B cell (primary cell): ENCODE data around the gene LRRC3. TPM values are rescaled to one million over a fixed set of nuclear protein-coding genes. Genes with fewer than 3 reads are reported as not detected.

Experiments used
- ATAC-seq: fragments of 200-7000 bp; cut with Tn5 transposase; one replicate; pipeline ENCODE4 v1.10.0; 2021; ENCODE audit warnings: low read depth, mild to moderate bottlenecking, moderate number of reproducible peaks, moderate library complexity
- CTCF ChIA-PET: fragments of 350-600 bp; sonication (Branson Sonifier 250); formaldehyde crosslinking; loops from one replicate; lab custom pipeline; 2021; ENCODE audit warnings: antibody characterized with exemption, inconsistent platforms; lab: Charles Lee
- POLR2A ChIA-PET: fragments of 350-600 bp; sonication (Branson Sonifier 250); formaldehyde crosslinking; loops from one replicate; lab custom pipeline; 2021; ENCODE audit warnings: antibody characterized with exemption; lab: Charles Lee
- DNase-seq: peaks from one replicate; pipeline ENCODE4 v3.0.0; 2013
- H2AFZ ChIP-seq: 2 replicates; pipeline ENCODE4 v1.6.1; 2012; ENCODE audit warnings: mild to moderate bottlenecking, low read depth, low read length; ENCODE audit not compliant: insufficient read depth, poor library complexity, severe bottlenecking
- H3K27ac ChIP-seq, 2 donors: 1 replicate in 1 of 2; 2 replicates in 1 of 2; pipeline ENCODE4 v1.5.1; 2012 to 2013; ENCODE audit warnings: low read length in 2 of 2, mild to moderate bottlenecking in 2 of 2, moderate library complexity in 1 of 2
- H3K27me3 ChIP-seq, 4 experiments: fragments of 200-600 bp in 1 of 4; sonication (generic) in 1 of 4; replicated peaks in 1 of 4; 1 replicate in 2 of 4; 2 replicates in 2 of 4; pipeline versions ENCODE4 v1.6.1 to v1.7.0; 2013 to 2016; ENCODE audit warnings: low read length in 3 of 4, mild to moderate bottlenecking in 2 of 4, mixed read lengths in 1 of 4, moderate library complexity in 1 of 4; ENCODE audit not compliant: insufficient read depth in 4 of 4, control insufficient read depth in 3 of 4; ENCODE audit errors: control extremely low read depth in 1 of 4
- H3K36me3 ChIP-seq, 2 experiments: replicated peaks in 1 of 2; 1 replicate in 1 of 2; 2 replicates in 1 of 2; pipeline versions ENCODE4 v1.6.1 to v1.7.1; 2013; ENCODE audit warnings: low read length in 1 of 2; ENCODE audit not compliant: insufficient read depth in 2 of 2, control insufficient read depth in 1 of 2; ENCODE audit errors: control extremely low read depth in 1 of 2, extremely low read depth in 1 of 2
- H3K4me1 ChIP-seq, 2 donors: fragments of 200-600 bp in 1 of 2; sonication (generic) in 1 of 2; 1 replicate in 1 of 2; 2 replicates in 1 of 2; pipeline versions ENCODE4 v1.5.1 to v1.6.1; 2013 to 2017; ENCODE audit warnings: low read length in 2 of 2; ENCODE audit not compliant: control insufficient read depth in 2 of 2, insufficient read depth in 2 of 2
- H3K4me2 ChIP-seq: replicated peaks from 2 replicates; pipeline ENCODE3; 2012; ENCODE audit warnings: mild to moderate bottlenecking, low read depth, low read length; ENCODE audit not compliant: poor library complexity, severe bottlenecking
- H3K4me3 ChIP-seq, 5 experiments: fragments of 200-600 bp in 1 of 5; sonication (generic) in 1 of 5; 1 replicate in 3 of 5; 2 replicates in 2 of 5; pipeline versions ENCODE4 v1.5.1 to v1.7.0; 2011 to 2016; ENCODE audit warnings: low read length in 4 of 5, mild to moderate bottlenecking in 4 of 5, low read depth in 2 of 5, control low read depth in 1 of 5, moderate library complexity in 1 of 5; ENCODE audit not compliant: insufficient read depth in 1 of 5; ENCODE audit errors: control extremely low read depth in 1 of 5, extremely low read depth in 1 of 5
- H3K79me2 ChIP-seq: fragments of 200-600 bp; sonication (generic); one replicate; pipeline ENCODE4 v1.6.0; 2016; ENCODE audit warnings: low read length; ENCODE audit not compliant: control insufficient read depth, insufficient read depth
- H3K9ac ChIP-seq: fragments of 200-600 bp; sonication (generic); 2 replicates; pipeline ENCODE4 v1.6.1; 2017; ENCODE audit warnings: mild to moderate bottlenecking, low read length, moderate library complexity
- H3K9me3 ChIP-seq, 3 donors: one replicate each; pipeline versions ENCODE4 v1.6.1 to v1.7.1; 2013; ENCODE audit warnings: low read length in 2 of 3; ENCODE audit not compliant: control insufficient read depth in 2 of 3, insufficient read depth in 1 of 3; ENCODE audit errors: control extremely low read depth in 1 of 3
- H4K20me1 ChIP-seq: 2 replicates; pipeline ENCODE4 v1.6.0; 2012; ENCODE audit warnings: mild to moderate bottlenecking, low read length; ENCODE audit not compliant: insufficient read depth, control insufficient read depth, poor library complexity, severe bottlenecking
- H3K27ac Mint-ChIP-seq: one replicate; pipeline ENCODE4 v1.8.0; 2021; ENCODE audit warnings: mixed read lengths
- H3K27me3 Mint-ChIP-seq: one replicate; pipeline ENCODE4 v1.8.0; 2021; ENCODE audit warnings: mixed read lengths
- H3K4me1 Mint-ChIP-seq: one replicate; pipeline ENCODE4 v1.8.0; 2021; ENCODE audit warnings: mixed read lengths
- H3K4me3 Mint-ChIP-seq: one replicate; pipeline ENCODE4 v1.8.0; 2021; ENCODE audit warnings: mixed read lengths
- H3K9me3 Mint-ChIP-seq: one replicate; pipeline ENCODE4 v1.8.0; 2022; ENCODE audit warnings: mixed read lengths; ENCODE audit not compliant: insufficient read depth
- CTCF ChIP-seq: fragments of 200-600 bp; IDR thresholded peaks from one replicate; pipeline ENCODE4 v1.8.0; 2022; ENCODE audit warnings: antibody characterized with exemption, mild to moderate bottlenecking
- EZH2 ChIP-seq: IDR thresholded peaks from 2 replicates; pipeline ENCODE4 v1.6.1; 2012; ENCODE audit warnings: borderline replicate concordance, low read depth, mild to moderate bottlenecking, moderate library complexity, low read length; ENCODE audit not compliant: insufficient read depth, poor library complexity, severe bottlenecking
- WGBS: methylation state at CpG from one replicate; pipeline ENCODE4 v1.1.5; 2013; ENCODE audit warnings: missing lambda C conversion rate; ENCODE audit not compliant: insufficient coverage; 5-methylcytosine and 5-hydroxymethylcytosine counted together
- intact Hi-C: fragments of 100-400 bp; cut with micrococcal nuclease; formaldehyde crosslinking; loops from one replicate; pipeline ENCODE4 v1.10.0; 2022
- polyA plus RNA-seq: library from polyadenylated mRNA; depleted of rRNA; stranded (reverse); fragments of >200 nt; gene quantifications from 2 replicates; pipeline ENCODE4 v1.2.3, GENCODE V29; 2012
- total RNA-seq, 2 donors: library from RNA; stranded (reverse); fragments of 120-200 nt in 1 of 2; gene quantifications; 1 replicate in 1 of 2; 2 replicates in 1 of 2; pipeline versions ENCODE4 v1.2.3 to v1.2.4, GENCODE V29; 2013 to 2022

Gene LRRC3
- total and polyA plus RNA-seq, 2 donors (not counting 1 experiment from before 2014, with no cell fraction given) = 0.46 to 3.3 TPM

DNA sequence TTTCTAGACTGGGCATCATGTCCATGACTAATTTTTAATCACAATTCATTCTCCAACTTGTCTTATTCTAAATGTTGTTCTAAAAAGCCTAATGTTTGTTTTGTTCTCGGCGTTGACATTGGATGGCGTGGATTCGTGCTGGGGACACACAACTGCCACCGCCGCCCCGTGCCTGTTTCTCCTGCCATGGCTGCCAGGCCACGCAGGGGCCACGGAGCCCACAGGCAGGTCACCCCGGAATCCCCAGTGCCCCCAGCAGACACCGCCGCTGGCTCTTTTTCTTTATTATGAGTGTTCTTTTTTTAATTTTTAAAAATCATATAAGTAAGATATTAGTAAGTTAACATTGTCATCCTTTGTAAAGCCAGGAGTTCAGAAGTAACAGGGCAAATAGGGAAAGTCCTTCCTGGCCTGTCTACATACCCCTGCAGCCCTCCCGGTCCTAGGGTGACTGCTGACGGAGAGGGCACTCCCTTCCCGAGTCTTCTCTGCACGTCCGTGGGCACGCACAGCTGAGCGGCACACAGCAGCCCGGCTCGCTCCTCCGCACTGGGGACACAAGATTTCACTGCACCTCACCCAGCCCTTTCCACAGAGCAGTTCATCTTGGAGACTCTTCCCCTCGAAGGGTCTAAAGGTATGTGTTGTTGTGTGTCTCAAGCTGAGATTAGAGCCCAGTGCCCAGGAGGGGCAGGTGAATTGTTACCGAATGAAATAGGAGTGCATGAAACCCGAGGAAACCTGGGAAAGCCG lies 52.5 kb downstream of the LRRC3 start:
- intact Hi-C loops = no loop called here
- ChIA-PET POLR2A (no interaction called here), CTCF (interaction anchor here (3.6 kb wide), 1 partner anchor 286 kb away, joined by 37 read pairs; no protein-coding TSS in a partner anchor)
- TF ChIP-seq EZH2 = no peak
- TF ChIP-seq CTCF = no peak
- Mint-ChIP-seq H3K27ac (no peak overlapping the region), H3K27me3 (peaks cover 10% of the 10 kb centered on the region), H3K4me1 (peaks cover 7% of the 10 kb centered on the region), H3K4me3 (no peak overlapping the region), H3K9me3 (no peaks in the 10 kb centered on the region)
- Histone ChIP-seq H3K9me3 (peaks cover 0 to 3% (median 0%) of the 10 kb centered on the region in 3 donors), H3K9ac (no peak overlapping the region), H3K4me2 (no peak overlapping the region), H3K4me3 (no peak overlapping the region), H3K27ac (no peak overlapping the region), H4K20me1 (no peaks in the 10 kb centered on the region), H3K79me2 (no peaks in the 10 kb centered on the region), H3K4me1 (peaks cover 14 to 23% of the 10 kb centered on the region in 2 donors), H3K36me3 (no peaks in the 10 kb centered on the region), H3K27me3 (peaks cover 0 to 9% (median 4%) of the 10 kb centered on the region in 4 experiments), H2AFZ (no peak overlapping the region)
- ATAC-seq (no peak), DNase-seq (no peak)
- 96% methylated on average over 15 of the region's 26 CpGs for WGBS

- peaks cover 14 to 23% of the 10 kb centered on the region in 2 donors for H3K4me1 ChIP-seq
- ATAC-seq (no peak), DNase-seq (no peak)
- peaks cover 0 to 9% (median 4%) of the 10 kb centered on the region in 4 experiments for H3K27me3 ChIP-seq
- ChIA-PET POLR2A (no interaction called here), CTCF (interaction anchor here (3.6 kb wide), 1 partner anchor 285 kb away, joined by 37 read pairs; no protein-coding TSS in a partner anchor)
- H3K27ac ChIP-seq = no peak overlapping the region
- no peak overlapping the region for H3K4me3 ChIP-seq
- peaks cover 10% of the 10 kb centered on the region for H3K27me3 Mint-ChIP-seq
- H3K36me3 ChIP-seq = no peaks in the 10 kb centered on the region
- 80% methylated on average over 9 of the region's 9 CpGs for WGBS
- H3K27ac Mint-ChIP-seq = no peak overlapping the region
- intact Hi-C loops = no loop called here
- no peak overlapping the region for H3K4me2 ChIP-seq
- H3K79me2 ChIP-seq = no peaks in the 10 kb centered on the region
- peaks cover 7% of the 10 kb centered on the region for H3K4me1 Mint-ChIP-seq
- peaks cover 0 to 3% (median 0%) of the 10 kb centered on the region in 3 donors for H3K9me3 ChIP-seq
- TF ChIP-seq CTCF (no peak), EZH2 (no peak)
- H3K9ac ChIP-seq = no peak overlapping the region
- H3K9me3 Mint-ChIP-seq = no peaks in the 10 kb centered on the region
- no peak overlapping the region for H2AFZ ChIP-seq
- H3K4me3 Mint-ChIP-seq = no peak overlapping the region
- no peaks in the 10 kb centered on the region for H4K20me1 ChIP-seq
These were observed 53.1 kb downstream of the LRRC3 start for GRCh38 chr21:44508426-44508710.
